ENCODE results near the gene TRAM2. TPM values are rescaled to one million over a fixed set of nuclear protein-coding genes. Genes with fewer than 3 reads are reported as not detected.

The TRAM2 gene
- total and polyA plus RNA-seq, 2 of the 13 experiments (the other 11 are each of a cell fraction or from before 2014, with no cell fraction given): 49.1 to 72.5 TPM

- TF ChIP-seq CERS6 (CRISPR knock-in tag; IDR thresholded peaks at IDR 0.05) (no peak), ZNF589 (CRISPR knock-in tag; conservative IDR thresholded peaks at IDR 0.05) (no peak), POLR2A (IDR thresholded peaks at IDR 0.05; ENCODE audit: insufficient read depth in 1 of 2, low read depth in 2 of 2, low read length in 2 of 2) (no peak), PHF20 (CRISPR knock-in tag; IDR thresholded peaks at IDR 0.05) (no peak), TEAD2 (CRISPR knock-in tag; IDR thresholded peaks at IDR 0.05) (no peak), ZBTB40 (IDR thresholded peaks at IDR 0.05) (no peak), ZBTB40 (CRISPR knock-in tag; IDR thresholded peaks at IDR 0.05) (no peak), GATAD2A (CRISPR knock-in tag; IDR thresholded peaks at IDR 0.05) (no peak), CCAR2 (optimal IDR thresholded peaks at IDR 0.05; ENCODE audit: low read depth, low read length) (no peak), ARID4A (CRISPR knock-in tag; IDR thresholded peaks at IDR 0.05; ENCODE audit: borderline replicate concordance) (peak; percentile 2; the same call in 1 of the 2 replicates), AFF4 (CRISPR knock-in tag; IDR thresholded peaks at IDR 0.05) (no peak), ZNF326 (CRISPR knock-in tag; IDR thresholded peaks at IDR 0.05; ENCODE audit: borderline replicate concordance) (no peak), ZNF367 (CRISPR knock-in tag; IDR thresholded peaks at IDR 0.05; ENCODE audit: borderline replicate concordance) (no peak)
Measured at GRCh38 chr6:52595796-52596130, 18.9 kb upstream of the TRAM2 start (continued).

All from HepG2 (cell line).